Lower leg skin (tissue), 4 donors: ENCODE results near the gene CCDC136. TPM values are rescaled to one million over a fixed set of nuclear protein-coding genes. Genes with fewer than 3 reads are reported as not detected.

Source experiments
- DNase-seq, 2 donors: peaks; one replicate each; pipeline ENCODE4 v3.0.0-alpha.2; 2019; ENCODE audit warnings: low spot score in 2 of 2
- H3K4me3 ChIP-seq: fragments of 200-600 bp; sonication (generic); 2 replicates; pipeline ENCODE4 v1.5.1; 2017; ENCODE audit warnings: mild to moderate bottlenecking, low read depth; ENCODE audit not compliant: poor library complexity, severe bottlenecking
- CTCF ChIP-seq, 3 donors: fragments of 450-650 bp; IDR thresholded peaks; one replicate each; pipeline ENCODE4 v1.5.1; 2016; ENCODE audit warnings: antibody characterized with exemption in 3 of 3, mild to moderate bottlenecking in 3 of 3, moderate library complexity in 2 of 3
- POLR2A ChIP-seq, 2 donors: fragments of 450-650 bp; IDR thresholded peaks; one replicate each; pipeline ENCODE4 v1.6.1; 2016 to 2017; ENCODE audit warnings: antibody characterized with exemption in 2 of 2, mild to moderate bottlenecking in 1 of 2, moderate library complexity in 1 of 2
- WGBS, 2 donors: methylation state at CpG; one replicate each; pipeline ENCODE4 v1.1.5; 2018; 5-methylcytosine and 5-hydroxymethylcytosine counted together
- intact Hi-C: fragments of 100-400 bp; cut with DNase I; formaldehyde crosslinking; loops from one replicate; pipeline ENCODE4 v1.15.0; 2023; ENCODE audit warnings: low total_unique reads
- total RNA-seq, 4 donors: library from RNA; depleted of rRNA; stranded (reverse); fragments of >200 nt; gene quantifications; one replicate each; pipeline ENCODE4 v1.1.0, GENCODE V29; 2016

Gene CCDC136
- total RNA-seq, 4 donors from 2014 or later: 1.4 to 2.3 (median 1.8) TPM; not detected in 1

DNA sequence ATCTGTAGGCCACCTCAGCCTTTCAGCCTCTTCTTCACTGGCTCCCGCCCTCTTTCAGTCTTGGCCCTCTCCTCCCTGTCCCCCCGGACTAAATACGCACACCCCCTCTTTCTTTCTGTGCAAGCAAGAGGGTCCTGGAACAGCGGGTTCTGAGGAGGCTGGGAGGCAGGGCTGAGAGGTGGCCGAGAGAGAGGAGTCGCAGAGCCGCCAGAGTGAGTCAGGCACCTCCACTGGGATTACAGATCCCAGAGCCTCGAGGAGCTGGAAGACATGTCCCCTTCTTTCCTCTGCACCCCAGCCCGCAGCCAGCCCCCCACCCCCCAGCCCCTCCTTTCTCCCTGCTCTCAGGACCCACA lies 182 bp downstream of the CCDC136 start:
- TF ChIP-seq CTCF (IDR thresholded peaks at IDR 0.05) (no peak), POLR2A (IDR thresholded peaks at IDR 0.05) (no peak)
- intact Hi-C loops: no loop called here

GRCh38 chr7:128792471-128793180 lies 858 bp downstream of the CCDC136 start:
- no peak overlapping the region for H3K4me3 ChIP-seq
- 65 to 68% methylated on average over 10 of the region's 10 CpGs for WGBS, 2 donors
- peak in 1 of 2 donors; percentile 73 for DNase-seq
- intact Hi-C loops: no loop called here
- TF ChIP-seq CTCF (IDR thresholded peaks at IDR 0.05): no peak
- no peak for TF ChIP-seq POLR2A (IDR thresholded peaks at IDR 0.05)

More for the DNA sequence above, 182 bp downstream of the CCDC136 start:
- 15 to 22% methylated on average over 9 of the region's 9 CpGs for WGBS, 2 donors
- DNase-seq: peak in 1 of 2 donors; percentile 70
- peak overlapping the region; percentile 71 for H3K4me3 ChIP-seq

GRCh38 chr7:128793181-128793547 lies 1.4 kb downstream of the CCDC136 start:
- intact Hi-C loops: no loop called here
- 94 to 99% methylated on average over 5 of the region's 5 CpGs for WGBS, 2 donors
- DNase-seq: peak in 1 of 2 donors; percentile 34
- no peak for TF ChIP-seq POLR2A (IDR thresholded peaks at IDR 0.05)
- TF ChIP-seq CTCF (IDR thresholded peaks at IDR 0.05): no peak
- H3K4me3 ChIP-seq: no peak overlapping the region

DNA sequence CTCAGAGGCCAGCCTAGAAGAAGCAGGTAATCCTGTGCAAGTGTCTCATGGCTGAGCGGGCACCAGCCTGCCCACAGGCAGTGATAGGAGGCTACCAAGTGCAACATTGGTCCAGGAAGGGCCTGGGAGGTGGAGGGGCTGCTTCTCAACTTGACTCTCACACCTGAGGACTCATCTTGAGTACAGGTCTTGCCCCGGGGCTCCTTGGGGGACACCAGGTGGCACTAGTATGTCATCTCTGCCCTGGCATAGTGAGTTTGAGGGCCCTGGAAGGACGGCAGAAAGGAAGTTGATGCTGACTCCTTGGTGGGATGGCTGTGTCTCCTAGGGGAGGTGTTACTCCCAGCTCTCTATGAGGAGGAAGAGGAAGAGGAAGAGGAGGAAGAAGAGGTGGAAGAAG lies 2.3 kb downstream of the CCDC136 start:
- intact Hi-C loops: no loop called here
- TF ChIP-seq POLR2A (IDR thresholded peaks at IDR 0.05) (no peak), CTCF (IDR thresholded peaks at IDR 0.05) (no peak)
- H3K4me3 ChIP-seq: no peak overlapping the region
- WGBS, 2 donors: 75 to 89% methylated on average over 3 of the region's 3 CpGs
- DNase-seq: no peak

- TF ChIP-seq CTCF (IDR thresholded peaks at IDR 0.05): no peak
- no peak for TF ChIP-seq POLR2A (IDR thresholded peaks at IDR 0.05)
- H3K4me3 ChIP-seq: no peak overlapping the region
- intact Hi-C loops: no loop called here
- WGBS, 2 donors: 94 to 97% methylated on average over 8 of the region's 8 CpGs
- peak in 1 of 2 donors; percentile 62 for DNase-seq
Observed at GRCh38 chr7:128794436-128794835, 2.7 kb downstream of the CCDC136 start.

DNA sequence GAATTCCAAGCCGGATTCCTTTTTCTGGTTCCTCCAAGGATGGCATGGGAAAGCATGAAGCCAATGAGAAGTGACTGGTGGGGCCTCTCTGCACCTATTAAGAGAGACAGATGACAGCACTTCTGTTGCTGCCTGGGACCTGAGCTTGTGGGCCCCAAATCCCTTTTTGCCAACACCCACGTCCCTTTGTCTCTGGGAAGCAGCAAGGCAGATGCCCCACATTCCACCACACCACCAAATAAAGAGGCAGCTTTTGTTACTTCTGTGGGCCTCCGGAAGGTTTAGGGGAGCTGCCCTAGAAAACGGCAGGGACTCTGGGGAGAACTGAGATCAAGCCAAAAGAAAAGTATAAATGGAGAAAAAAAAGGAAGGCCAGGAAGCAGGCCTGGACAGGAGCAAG lies 3.4 kb downstream of the CCDC136 start:
- TF ChIP-seq CTCF (IDR thresholded peaks at IDR 0.05): no peak
- no peak for TF ChIP-seq POLR2A (IDR thresholded peaks at IDR 0.05)
- WGBS, 2 donors: 87 to 89% methylated on average over 4 of the region's 4 CpGs
- intact Hi-C loops: no loop called here
- H3K4me3 ChIP-seq: no peak overlapping the region
- DNase-seq: peak in 1 of 2 donors; percentile 28
